ENCODE results near the gene ZNF780A. TPM values are rescaled to one million over a fixed set of nuclear protein-coding genes. Genes with fewer than 3 reads are reported as not detected.
"Not testable (repeated sequence)": the region's sequence is repeated elsewhere in the genome, so short reads cannot be mapped to it uniquely, and the experiment has no call there.

Gene ZNF780A
- total RNA-seq, 6 donors from 2014 or later = 7.4 to 17.1 (median 13.6) TPM

GRCh38 chr19:40130013-40130412 is 39.3 kb upstream of the ZNF780A start:
- no peak for DNase-seq
- H3K9me3 ChIP-seq = no peaks in the 10 kb centered on the region
- TF ChIP-seq POLR2A (IDR thresholded peaks at IDR 0.05) = no peak
- TF ChIP-seq POLR2AphosphoS5 (IDR thresholded peaks at IDR 0.05) = no peak
- TF ChIP-seq, protein P1, sequence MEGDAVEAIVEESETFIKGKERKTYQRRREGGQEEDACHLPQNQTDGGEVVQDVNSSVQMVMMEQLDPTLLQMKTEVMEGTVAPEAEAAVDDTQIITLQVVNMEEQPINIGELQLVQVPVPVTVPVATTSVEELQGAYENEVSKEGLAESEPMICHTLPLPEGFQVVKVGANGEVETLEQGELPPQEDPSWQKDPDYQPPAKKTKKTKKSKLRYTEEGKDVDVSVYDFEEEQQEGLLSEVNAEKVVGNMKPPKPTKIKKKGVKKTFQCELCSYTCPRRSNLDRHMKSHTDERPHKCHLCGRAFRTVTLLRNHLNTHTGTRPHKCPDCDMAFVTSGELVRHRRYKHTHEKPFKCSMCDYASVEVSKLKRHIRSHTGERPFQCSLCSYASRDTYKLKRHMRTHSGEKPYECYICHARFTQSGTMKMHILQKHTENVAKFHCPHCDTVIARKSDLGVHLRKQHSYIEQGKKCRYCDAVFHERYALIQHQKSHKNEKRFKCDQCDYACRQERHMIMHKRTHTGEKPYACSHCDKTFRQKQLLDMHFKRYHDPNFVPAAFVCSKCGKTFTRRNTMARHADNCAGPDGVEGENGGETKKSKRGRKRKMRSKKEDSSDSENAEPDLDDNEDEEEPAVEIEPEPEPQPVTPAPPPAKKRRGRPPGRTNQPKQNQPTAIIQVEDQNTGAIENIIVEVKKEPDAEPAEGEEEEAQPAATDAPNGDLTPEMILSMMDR (IDR thresholded peaks at IDR 0.05) = no peak
- TF ChIP-seq EP300 (IDR thresholded peaks at IDR 0.05) = no peak
- H3K27ac ChIP-seq = no peak overlapping the region
- no peaks in the 10 kb centered on the region for H3K36me3 ChIP-seq
- no peaks in the 10 kb centered on the region for H3K27me3 ChIP-seq
- ATAC-seq (ENCODE audit: low FRiP score in 2 of 2) = no peak
- no peaks in the 10 kb centered on the region for H3K4me1 ChIP-seq
- H3K4me3 ChIP-seq = no peak overlapping the region

DNA sequence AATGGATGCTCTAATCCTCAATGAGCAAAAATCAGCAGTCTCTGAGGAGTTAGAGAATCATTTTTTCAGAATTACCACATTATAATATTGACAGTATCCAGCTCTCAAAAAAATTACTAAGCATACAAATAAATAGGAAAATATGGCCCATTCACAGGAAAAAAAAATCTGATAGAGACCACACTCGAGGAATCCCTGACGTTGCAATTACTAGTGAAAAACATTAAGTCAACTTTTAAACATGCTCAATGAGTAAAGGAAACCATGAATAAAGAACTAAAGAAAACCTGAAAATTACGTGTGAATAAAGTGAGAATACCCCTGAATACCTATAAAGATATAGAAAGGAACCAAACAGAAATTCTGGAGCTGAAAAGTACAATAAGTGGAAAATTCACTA is 38.7 kb upstream of the ZNF780A start:
- H3K36me3 ChIP-seq = no peaks in the 10 kb centered on the region
- no peak for TF ChIP-seq POLR2A (IDR thresholded peaks at IDR 0.05)
- TF ChIP-seq POLR2AphosphoS5 (IDR thresholded peaks at IDR 0.05) = no peak
- TF ChIP-seq, protein P1 (IDR thresholded peaks at IDR 0.05) = no peak
- no peak for TF ChIP-seq EP300 (IDR thresholded peaks at IDR 0.05)
- ATAC-seq (ENCODE audit: low FRiP score in 2 of 2) (no peak), DNase-seq (no peak)
- H3K4me1 ChIP-seq = no peaks in the 10 kb centered on the region
- WGBS, 2 donors = 38 to 67% methylated on average over 3 of the region's 3 CpGs
- no peak overlapping the region for H3K4me3 ChIP-seq
- no peaks in the 10 kb centered on the region for H3K9me3 ChIP-seq
- no peaks in the 10 kb centered on the region for H3K27me3 ChIP-seq
- H3K27ac ChIP-seq = no peak overlapping the region

- Histone ChIP-seq H3K27me3 (no peaks in the 10 kb centered on the region), H3K4me1 (no peaks in the 10 kb centered on the region), H3K9me3 (no peaks in the 10 kb centered on the region), H3K4me3 (no peak overlapping the region), H3K27ac (no peak overlapping the region), H3K36me3 (no peaks in the 10 kb centered on the region)
- no peak for DNase-seq
- no peak for TF ChIP-seq POLR2A (IDR thresholded peaks at IDR 0.05)
- no peak for TF ChIP-seq EP300 (IDR thresholded peaks at IDR 0.05)
- TF ChIP-seq, protein P1 (IDR thresholded peaks at IDR 0.05) = no peak
- no peak for TF ChIP-seq POLR2AphosphoS5 (IDR thresholded peaks at IDR 0.05)
- ATAC-seq (ENCODE audit: low FRiP score in 2 of 2) = no peak
Observed at GRCh38 chr19:40128991-40129390, 38.2 kb upstream of the ZNF780A start.

DNA sequence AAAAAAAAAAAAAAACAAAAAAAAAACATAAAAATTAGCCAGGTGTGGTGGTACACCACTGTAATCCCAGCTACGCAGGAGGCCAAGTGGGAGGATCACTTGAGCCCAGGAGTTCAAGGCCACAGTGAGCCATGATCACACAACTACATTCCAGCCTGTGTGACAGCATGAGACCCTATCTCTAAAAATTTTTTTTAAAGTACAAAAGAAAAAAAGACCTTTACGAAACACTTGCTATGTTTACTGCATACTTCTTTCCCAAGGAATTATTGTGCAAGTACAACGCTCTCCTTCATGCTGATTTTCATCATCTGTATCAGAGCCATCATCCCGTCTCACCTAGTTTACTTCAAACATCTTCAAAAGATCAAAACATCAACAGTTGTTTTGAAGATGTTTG is 28.6 kb upstream of the ZNF780A start:
- Histone ChIP-seq H3K36me3 (no peaks in the 10 kb centered on the region), H3K4me1 (no peaks in the 10 kb centered on the region), H3K27me3 (no peaks in the 10 kb centered on the region), H3K9me3 (no peaks in the 10 kb centered on the region), H3K27ac (no peak overlapping the region), H3K4me3 (no peak overlapping the region)
- ATAC-seq (ENCODE audit: low FRiP score in 2 of 2) (no peak), DNase-seq (no peak)
- WGBS, 2 donors = 81 to 87% methylated on average over 4 of the region's 4 CpGs
- TF ChIP-seq, protein P1 (IDR thresholded peaks at IDR 0.05) = no peak
- no peak for TF ChIP-seq EP300 (IDR thresholded peaks at IDR 0.05)
- TF ChIP-seq POLR2AphosphoS5 (IDR thresholded peaks at IDR 0.05) = no peak
- TF ChIP-seq POLR2A (IDR thresholded peaks at IDR 0.05) = no peak

DNA sequence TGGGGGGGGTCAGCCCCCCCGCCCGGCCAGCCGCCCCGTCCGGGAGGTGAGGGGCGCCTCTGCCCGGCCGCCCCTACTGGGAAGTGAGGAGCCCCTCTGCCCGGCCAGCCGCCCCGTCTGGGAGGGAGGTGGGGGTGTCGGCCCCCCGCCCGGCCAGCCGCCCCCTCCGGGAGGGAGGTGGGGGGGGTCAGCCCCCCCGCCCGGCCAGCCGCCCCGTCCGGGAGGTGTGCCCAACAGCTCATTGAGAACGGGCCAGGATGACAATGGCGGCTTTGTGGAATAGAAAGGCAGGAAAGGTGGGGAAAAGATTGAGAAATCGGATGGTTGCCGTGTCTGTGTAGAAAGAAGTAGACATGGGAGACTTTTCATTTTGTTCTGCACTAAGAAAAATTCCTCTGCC is 27.9 kb upstream of the ZNF780A start:
- H3K4me3 ChIP-seq; H3K27me3 ChIP-seq; H3K27ac ChIP-seq; ATAC-seq (ENCODE audit: low FRiP score in 2 of 2); H3K9me3 ChIP-seq; H3K36me3 ChIP-seq; H3K4me1 ChIP-seq: not testable (repeated sequence)
- peak in 1 of 2 donors; percentile 37 for DNase-seq
- no CpG with 5 or more reads among the region's 25 CpGs for whole genome bisulfite sequencing, 2 donors

Measured in upper lobe of left lung (tissue), 6 donors.